IgD-negative memory B cell (primary cell): ENCODE results near the gene CYP4F11. TPM values are rescaled to one million over a fixed set of nuclear protein-coding genes. Genes with fewer than 3 reads are reported as not detected.
"Not testable (repeated sequence)": the region's sequence is repeated elsewhere in the genome, so short reads cannot be mapped to it uniquely, and the experiment has no call there.

Experiments used
- H3K27ac Mint-ChIP-seq, 3 donors: one replicate each; pipeline ENCODE4 v1.8.0; 2020 to 2022; ENCODE audit warnings: mild to moderate bottlenecking in 3 of 3, mixed read lengths in 3 of 3, moderate library complexity in 1 of 3
- H3K27me3 Mint-ChIP-seq: one replicate; pipeline ENCODE4 v1.8.0; 2021; ENCODE audit warnings: mixed read lengths
- H3K36me3 Mint-ChIP-seq: one replicate; pipeline ENCODE4 v1.8.0; 2020; ENCODE audit warnings: mild to moderate bottlenecking, mixed read lengths
- H3K4me1 Mint-ChIP-seq, 3 donors: one replicate each; pipeline ENCODE4 v1.8.0; 2020 to 2022; ENCODE audit warnings: mixed read lengths in 3 of 3, mild to moderate bottlenecking in 1 of 3
- H3K4me3 Mint-ChIP-seq, 4 donors: one replicate each; pipeline ENCODE4 v1.8.0; 2020 to 2022; ENCODE audit warnings: mild to moderate bottlenecking in 4 of 4, mixed read lengths in 4 of 4, moderate library complexity in 3 of 4
- H3K9me3 Mint-ChIP-seq, 3 donors: one replicate each; pipeline ENCODE4 v1.8.0; 2020 to 2021; ENCODE audit warnings: mixed read lengths in 3 of 3, mild to moderate bottlenecking in 1 of 3
- polyA plus RNA-seq: library from polyadenylated mRNA; unstranded; fragments of 300-500 nt; fragmentation: Illumina TruSeq; gene quantifications from one replicate; pipeline ENCODE4 v1.2.3, GENCODE V29; 2021

Gene CYP4F11, protein sequence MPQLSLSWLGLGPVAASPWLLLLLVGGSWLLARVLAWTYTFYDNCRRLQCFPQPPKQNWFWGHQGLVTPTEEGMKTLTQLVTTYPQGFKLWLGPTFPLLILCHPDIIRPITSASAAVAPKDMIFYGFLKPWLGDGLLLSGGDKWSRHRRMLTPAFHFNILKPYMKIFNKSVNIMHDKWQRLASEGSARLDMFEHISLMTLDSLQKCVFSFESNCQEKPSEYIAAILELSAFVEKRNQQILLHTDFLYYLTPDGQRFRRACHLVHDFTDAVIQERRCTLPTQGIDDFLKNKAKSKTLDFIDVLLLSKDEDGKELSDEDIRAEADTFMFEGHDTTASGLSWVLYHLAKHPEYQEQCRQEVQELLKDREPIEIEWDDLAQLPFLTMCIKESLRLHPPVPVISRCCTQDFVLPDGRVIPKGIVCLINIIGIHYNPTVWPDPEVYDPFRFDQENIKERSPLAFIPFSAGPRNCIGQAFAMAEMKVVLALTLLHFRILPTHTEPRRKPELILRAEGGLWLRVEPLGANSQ
- not detected for polyA plus RNA-seq

DNA sequence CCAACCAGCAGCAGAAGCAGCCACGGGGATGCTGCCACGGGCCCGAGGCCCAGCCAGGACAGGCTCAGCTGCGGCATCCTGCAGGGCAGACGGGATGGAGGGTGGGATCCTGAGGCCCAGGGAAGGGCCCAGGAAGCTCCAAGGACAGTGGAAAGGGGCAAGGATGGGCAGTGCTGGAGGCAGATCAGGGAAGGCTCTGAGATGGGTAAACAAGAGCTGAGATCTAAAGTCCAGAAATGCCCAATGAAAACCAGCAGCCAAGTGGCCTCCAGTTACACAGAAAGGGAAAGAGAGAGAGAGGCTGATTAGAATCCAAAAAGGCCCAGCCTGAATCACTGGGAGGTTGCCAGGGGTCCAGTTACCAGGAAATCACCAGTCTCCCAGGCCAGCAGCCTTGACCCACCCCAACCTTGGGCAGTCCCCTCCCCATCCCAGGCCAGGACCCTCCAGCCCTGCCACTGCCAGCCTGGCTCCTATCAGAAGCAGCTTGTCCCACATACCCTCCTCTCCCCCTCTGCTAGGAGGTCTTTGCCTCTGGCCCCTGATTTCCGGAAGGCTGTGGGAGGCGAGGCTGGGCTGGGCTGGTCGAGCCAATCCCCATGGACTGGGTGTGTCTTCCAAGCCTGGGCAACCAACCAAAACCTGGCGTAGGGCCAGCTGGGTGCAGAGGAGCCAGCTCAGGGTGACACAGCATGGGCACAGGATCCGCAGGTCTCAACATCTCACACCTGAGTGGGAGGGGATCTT is at the start of gene CYP4F11:
Gene CYP4F11, minus strand, starts transcription at position 198 of the 747 bp plus-strand sequence. Its CDS starts 121 bp downstream, at position 77.
- H3K27me3 Mint-ChIP-seq = peaks cover 19% of the 10 kb centered on the region
- H3K36me3 Mint-ChIP-seq = no peaks in the 10 kb centered on the region
- peaks cover 0 to 9% (median 0%) of the 10 kb centered on the region in 3 donors for H3K9me3 Mint-ChIP-seq
- H3K27ac Mint-ChIP-seq = peak within 1 kb of the TSS in 1 of 3 donors; percentile 57
- peak within 1 kb of the TSS in 2 of 4 donors; percentile 27 to 28 for H3K4me3 Mint-ChIP-seq
- no peaks in the 10 kb centered on the region for H3K4me1 Mint-ChIP-seq

- Mint-ChIP-seq H3K4me3 (no peak overlapping the region), H3K36me3 (peaks cover 4% of the 10 kb centered on the region), H3K27me3 (peaks cover 13% of the 10 kb centered on the region), H3K4me1 (no peaks in the 10 kb centered on the region), H3K9me3 (peaks cover 1 to 8% (median 8%) of the 10 kb centered on the region in 3 donors), H3K27ac (no peak overlapping the region)
Observed at GRCh38 chr19:15979293-15979692, 45.0 kb upstream of the CYP4F11 start.

- Mint-ChIP-seq H3K36me3 (no peaks in the 10 kb centered on the region), H3K4me1 (no peaks in the 10 kb centered on the region), H3K9me3 (peaks cover under 1 to 3% (median 1%) of the 10 kb centered on the region in 3 donors), H3K4me3 (no peak overlapping the region), H3K27me3 (peaks cover 13% of the 10 kb centered on the region), H3K27ac (no peak overlapping the region)
Observed at GRCh38 chr19:15977690-15978089, 43.4 kb upstream of the CYP4F11 start.

GRCh38 chr19:15976836-15977689 is 42.7 kb upstream of the CYP4F11 start:
- no peak overlapping the region for H3K27ac Mint-ChIP-seq
- H3K36me3 Mint-ChIP-seq = no peaks in the 10 kb centered on the region
- H3K27me3 Mint-ChIP-seq = peaks cover 13% of the 10 kb centered on the region
- H3K9me3 Mint-ChIP-seq = peaks cover 0 to 3% (median 1%) of the 10 kb centered on the region in 3 donors
- H3K4me3 Mint-ChIP-seq = no peak overlapping the region
- H3K4me1 Mint-ChIP-seq = no peaks in the 10 kb centered on the region

GRCh38 chr19:15974856-15975255 is 40.5 kb upstream of the CYP4F11 start:
- no peak overlapping the region for H3K4me3 Mint-ChIP-seq
- H3K27ac Mint-ChIP-seq = no peak overlapping the region
- H3K4me1 Mint-ChIP-seq = peaks cover 0 to 2% (median 0%) of the 10 kb centered on the region in 3 donors
- peaks cover 15% of the 10 kb centered on the region for H3K27me3 Mint-ChIP-seq
- H3K36me3 Mint-ChIP-seq = no peaks in the 10 kb centered on the region
- H3K9me3 Mint-ChIP-seq = peaks cover 1 to 4% (median 1%) of the 10 kb centered on the region in 3 donors

DNA sequence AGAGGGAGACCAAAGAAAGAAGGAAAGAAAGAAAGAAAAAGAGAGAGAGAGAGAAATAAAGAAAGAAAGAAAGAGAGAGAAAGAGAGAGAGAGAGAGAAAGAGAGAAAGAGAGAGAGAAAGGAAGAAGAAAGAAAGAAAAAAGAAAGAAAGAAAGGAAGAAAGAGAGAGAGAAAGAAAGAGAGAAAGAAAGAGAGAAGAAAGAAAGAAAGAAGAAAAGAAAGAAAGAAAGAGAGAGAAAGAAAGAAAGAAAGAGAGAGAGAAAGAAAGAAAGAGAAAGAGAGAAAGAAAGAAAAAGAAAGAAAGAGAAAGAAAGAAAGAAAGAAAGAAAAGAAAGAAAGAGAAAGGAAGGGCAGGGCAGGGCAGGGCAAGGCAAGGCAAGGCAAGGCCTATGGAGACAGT is 37.7 kb upstream of the CYP4F11 start:
- H3K36me3 Mint-ChIP-seq, H3K9me3 Mint-ChIP-seq, H3K27me3 Mint-ChIP-seq, H3K4me3 Mint-ChIP-seq, H3K4me1 Mint-ChIP-seq, H3K27ac Mint-ChIP-seq: not testable (repeated sequence)

- Mint-ChIP-seq H3K4me3 (no peak overlapping the region), H3K27me3 (peaks cover 8% of the 10 kb centered on the region), H3K27ac (no peak overlapping the region), H3K4me1 (peaks cover 0 to 2% (median 0%) of the 10 kb centered on the region in 3 donors), H3K9me3 (peaks cover 0 to 4% (median 3%) of the 10 kb centered on the region in 3 donors), H3K36me3 (no peaks in the 10 kb centered on the region)
Observed at GRCh38 chr19:15971224-15971780, 37.0 kb upstream of the CYP4F11 start.

DNA sequence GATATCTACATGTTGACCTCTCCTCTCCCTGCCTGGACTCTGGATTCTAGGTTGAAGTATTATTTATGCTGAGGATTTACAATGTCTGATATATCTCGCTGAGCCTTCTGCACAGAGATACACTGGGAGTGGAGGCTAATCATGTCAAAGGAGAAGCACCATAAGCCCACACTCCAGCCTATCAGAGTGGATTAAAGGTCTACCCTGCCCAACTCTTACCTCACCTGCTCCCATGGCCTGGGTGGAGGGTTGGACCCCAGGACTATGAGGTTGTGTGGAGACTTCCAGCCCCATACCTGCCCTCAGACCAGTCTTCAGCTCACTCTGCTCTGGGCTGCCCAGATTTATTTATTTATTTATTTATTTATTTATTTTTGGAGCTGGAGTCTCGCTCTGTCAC is 29.9 kb upstream of the CYP4F11 start:
- Mint-ChIP-seq H3K9me3 (peaks cover 0 to 2% (median 0%) of the 10 kb centered on the region in 3 donors), H3K27ac (no peak overlapping the region), H3K4me1 (no peaks in the 10 kb centered on the region), H3K36me3 (no peaks in the 10 kb centered on the region), H3K27me3 (peaks cover 26% of the 10 kb centered on the region), H3K4me3 (no peak overlapping the region)

- H3K36me3 Mint-ChIP-seq = no peaks in the 10 kb centered on the region
- H3K4me1 Mint-ChIP-seq = no peaks in the 10 kb centered on the region
- no peak overlapping the region for H3K4me3 Mint-ChIP-seq
- H3K27me3 Mint-ChIP-seq = peaks cover 35% of the 10 kb centered on the region
- H3K9me3 Mint-ChIP-seq = peaks cover 0 to 2% (median 0%) of the 10 kb centered on the region in 3 donors
- H3K27ac Mint-ChIP-seq = no peak overlapping the region
Observed at GRCh38 chr19:15962319-15962718, 28.0 kb upstream of the CYP4F11 start.

DNA sequence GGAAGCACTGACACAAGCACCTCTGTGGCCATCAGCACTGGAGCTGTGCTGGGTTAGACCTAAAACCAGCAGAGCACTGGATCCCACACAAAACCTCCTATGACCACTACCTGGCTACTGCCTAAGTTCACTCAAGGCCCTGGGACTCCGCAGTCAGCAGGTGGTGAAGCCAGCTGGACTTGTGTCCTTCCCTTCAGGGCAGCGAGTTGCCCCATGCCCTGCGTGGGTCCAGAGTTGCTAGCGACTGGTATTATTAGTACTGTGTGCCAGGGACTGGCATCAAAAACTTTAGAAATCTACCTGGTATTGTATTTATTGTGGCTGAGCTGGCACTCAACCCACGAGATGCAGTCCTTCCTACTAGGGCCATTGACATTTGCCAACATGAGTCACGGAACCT is 20.5 kb upstream of the CYP4F11 start:
- H3K9me3 Mint-ChIP-seq = peaks cover 0 to 2% (median 0%) of the 10 kb centered on the region in 3 donors
- H3K27me3 Mint-ChIP-seq = peaks cover 46% of the 10 kb centered on the region
- no peaks in the 10 kb centered on the region for H3K36me3 Mint-ChIP-seq
- H3K27ac Mint-ChIP-seq = no peak overlapping the region
- H3K4me1 Mint-ChIP-seq = no peaks in the 10 kb centered on the region
- no peak overlapping the region for H3K4me3 Mint-ChIP-seq

GRCh38 chr19:15948223-15949058 is 14.1 kb upstream of the CYP4F11 start, which contains the start of gene OR10H4:
TSS of gene OR10H4 (plus strand) at chr19:15949008. CDS start at chr19:15949008, 0 bp downstream.
- H3K27me3 Mint-ChIP-seq = peaks cover 17% of the 10 kb centered on the region
- H3K36me3 Mint-ChIP-seq = peaks cover 4% of the 10 kb centered on the region
- H3K9me3 Mint-ChIP-seq = peaks cover 0 to 12% (median 11%) of the 10 kb centered on the region in 3 donors
- H3K27ac Mint-ChIP-seq = no peak within 1 kb of the TSS
- no peaks in the 10 kb centered on the region for H3K4me1 Mint-ChIP-seq
- H3K4me3 Mint-ChIP-seq = no peak within 1 kb of the TSS

DNA sequence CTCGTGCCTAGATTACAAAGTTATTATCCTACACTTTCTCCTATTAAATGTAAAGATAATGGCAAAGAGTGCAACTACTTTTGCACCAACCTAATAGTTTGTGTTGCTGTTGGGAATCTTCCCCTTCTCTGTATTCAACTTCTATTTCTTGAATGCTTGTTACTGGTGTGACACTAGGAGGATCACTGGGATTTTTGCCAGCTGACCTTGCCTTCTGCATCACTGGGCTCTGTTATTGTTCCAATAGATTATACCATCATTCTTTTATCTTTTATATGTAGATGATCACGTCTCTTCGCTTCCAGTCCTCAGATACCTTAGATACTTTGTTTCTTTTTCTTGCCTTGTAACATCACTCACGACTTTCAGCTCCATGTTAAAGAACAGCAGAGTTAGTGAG is 11.0 kb upstream of the CYP4F11 start:
- H3K4me1 Mint-ChIP-seq = peaks cover 0 to under 1% (median 0%) of the 10 kb centered on the region in 3 donors
- H3K9me3 Mint-ChIP-seq = peaks cover 0 to 12% (median 9%) of the 10 kb centered on the region in 3 donors
- peaks cover 11% of the 10 kb centered on the region for H3K27me3 Mint-ChIP-seq
- no peak overlapping the region for H3K27ac Mint-ChIP-seq
- H3K36me3 Mint-ChIP-seq = peaks cover 4% of the 10 kb centered on the region
- no peak overlapping the region for H3K4me3 Mint-ChIP-seq

DNA sequence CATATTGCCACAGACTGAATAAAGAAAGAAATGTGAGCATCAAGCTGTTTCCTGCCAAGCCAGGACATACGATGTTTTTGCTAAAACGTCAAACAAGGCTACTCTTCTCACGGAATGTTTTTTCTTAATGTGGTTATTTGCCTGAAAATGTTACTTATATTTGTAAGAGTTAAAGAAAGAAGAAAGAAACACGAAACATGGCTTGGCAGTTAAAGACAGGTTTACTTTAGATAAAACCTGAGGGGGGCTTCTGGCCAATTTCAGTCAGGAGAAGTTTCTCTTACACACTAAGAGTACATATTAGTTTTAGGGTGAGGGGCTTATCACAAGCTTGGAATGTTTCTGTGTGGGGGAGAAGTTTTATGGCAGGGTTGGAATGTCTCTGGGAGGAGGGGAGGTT is 10.1 kb upstream of the CYP4F11 start:
- H3K4me3 Mint-ChIP-seq = no peak overlapping the region
- no peak overlapping the region for H3K27ac Mint-ChIP-seq
- H3K4me1 Mint-ChIP-seq = peaks cover 0 to 2% (median 0%) of the 10 kb centered on the region in 3 donors
- peaks cover 0 to 11% (median 9%) of the 10 kb centered on the region in 3 donors for H3K9me3 Mint-ChIP-seq
- peaks cover 13% of the 10 kb centered on the region for H3K27me3 Mint-ChIP-seq
- peaks cover 4% of the 10 kb centered on the region for H3K36me3 Mint-ChIP-seq
